ENCODE data around the gene FGD3. TPM values are rescaled to one million over a fixed set of nuclear protein-coding genes. Genes with fewer than 3 reads are reported as not detected.

Gene FGD3
- total RNA-seq, 1 experiment from 2014 or later: 89.0 TPM

DNA sequence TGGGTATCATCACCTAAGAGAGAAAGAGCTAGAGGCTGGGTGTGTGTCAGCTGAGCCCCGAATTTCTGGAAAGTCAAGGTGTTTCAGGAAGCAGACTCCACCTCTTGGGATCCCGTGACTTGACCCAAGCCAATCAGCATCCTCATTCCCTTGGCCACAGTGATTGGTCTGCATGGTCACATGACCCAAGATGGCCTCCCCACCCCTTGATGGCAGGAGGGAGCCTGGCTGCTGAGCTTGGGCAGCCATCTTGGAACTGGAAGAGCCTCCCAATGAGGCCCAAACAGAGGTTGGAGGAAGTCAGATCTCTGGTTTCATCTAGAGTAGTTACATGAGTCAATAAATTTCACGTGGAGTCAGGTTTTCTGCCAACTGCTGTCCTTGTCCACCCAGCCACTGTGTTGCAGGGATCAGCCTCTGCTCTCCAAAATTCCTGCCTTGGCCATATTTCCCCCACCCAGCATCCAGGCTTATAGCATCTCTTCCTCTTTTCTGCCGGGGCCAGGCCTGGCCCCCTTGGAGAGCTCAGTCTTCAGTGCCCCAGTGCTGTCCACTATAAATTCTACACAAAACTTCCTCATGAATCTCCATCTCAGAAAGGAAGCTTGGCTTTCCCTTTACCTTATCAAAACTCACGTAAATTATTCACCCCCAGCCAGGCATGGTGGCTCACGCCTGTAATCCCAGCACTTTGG is 93.9 kb downstream of the FGD3 start:
- Histone ChIP-seq H3K9me2 (ENCODE audit: insufficient read depth) (no peaks in the 10 kb centered on the region), H3F3A (ENCODE audit: insufficient read depth, low read depth) (no peaks in the 10 kb centered on the region), H3K4me3 (no peak overlapping the region), H4K20me1 (ENCODE audit: insufficient read depth) (no peaks in the 10 kb centered on the region), H3K4me2 (no peak overlapping the region), H3K27ac (no peak overlapping the region), H3K79me2 (ENCODE audit: low read depth) (no peaks in the 10 kb centered on the region), H3K36me3 (ENCODE audit: low read depth) (no peaks in the 10 kb centered on the region), H3K4me1 (replicated peaks; ENCODE audit: insufficient read depth) (no peaks in the 10 kb centered on the region), H3K9me3 (ENCODE audit: insufficient read depth, low read depth) (no peaks in the 10 kb centered on the region), H3K27me3 (ENCODE audit: insufficient read depth, low read depth) (no peaks in the 10 kb centered on the region), H2AFZ (no peak overlapping the region)
- intact Hi-C loops (cut with micrococcal nuclease; ENCODE audit: unreplicated experiment): no loop called here
- TF ChIP-seq, protein P1, sequence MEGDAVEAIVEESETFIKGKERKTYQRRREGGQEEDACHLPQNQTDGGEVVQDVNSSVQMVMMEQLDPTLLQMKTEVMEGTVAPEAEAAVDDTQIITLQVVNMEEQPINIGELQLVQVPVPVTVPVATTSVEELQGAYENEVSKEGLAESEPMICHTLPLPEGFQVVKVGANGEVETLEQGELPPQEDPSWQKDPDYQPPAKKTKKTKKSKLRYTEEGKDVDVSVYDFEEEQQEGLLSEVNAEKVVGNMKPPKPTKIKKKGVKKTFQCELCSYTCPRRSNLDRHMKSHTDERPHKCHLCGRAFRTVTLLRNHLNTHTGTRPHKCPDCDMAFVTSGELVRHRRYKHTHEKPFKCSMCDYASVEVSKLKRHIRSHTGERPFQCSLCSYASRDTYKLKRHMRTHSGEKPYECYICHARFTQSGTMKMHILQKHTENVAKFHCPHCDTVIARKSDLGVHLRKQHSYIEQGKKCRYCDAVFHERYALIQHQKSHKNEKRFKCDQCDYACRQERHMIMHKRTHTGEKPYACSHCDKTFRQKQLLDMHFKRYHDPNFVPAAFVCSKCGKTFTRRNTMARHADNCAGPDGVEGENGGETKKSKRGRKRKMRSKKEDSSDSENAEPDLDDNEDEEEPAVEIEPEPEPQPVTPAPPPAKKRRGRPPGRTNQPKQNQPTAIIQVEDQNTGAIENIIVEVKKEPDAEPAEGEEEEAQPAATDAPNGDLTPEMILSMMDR (conservative IDR thresholded peaks at IDR 0.05): no peak
- TF ChIP-seq EZH2 (IDR thresholded peaks at IDR 0.05; ENCODE audit: low read depth): no peak
- no peak for DNase-seq
- ChIA-PET POLR2A (ENCODE audit: unreplicated experiment) (no interaction called here), CTCF (no interaction called here)
- BruUV-seq (replicated peaks): no TSS peak

DNA sequence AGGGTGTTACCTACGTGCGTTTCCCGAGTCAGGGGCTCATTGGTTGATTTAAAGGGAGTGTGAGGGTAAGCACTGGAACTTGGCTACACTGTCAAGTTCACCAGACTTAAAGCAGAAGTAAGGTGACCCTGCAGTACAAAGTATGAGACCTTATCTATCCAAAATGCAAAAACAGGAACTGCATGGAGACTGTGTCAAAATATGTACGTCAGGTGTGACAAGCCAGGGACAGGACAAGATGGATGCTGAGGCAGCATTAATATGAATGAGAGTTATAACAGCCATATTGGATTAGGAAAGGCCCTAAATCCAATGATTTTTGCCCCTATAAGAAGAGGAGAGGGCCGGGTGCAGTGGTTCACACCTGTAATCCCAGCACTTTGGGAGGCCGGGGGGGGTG is 95.8 kb downstream of the FGD3 start:
- H2AFZ ChIP-seq: no peak overlapping the region
- H3K4me2 ChIP-seq: no peak overlapping the region
- ChIA-PET POLR2A (ENCODE audit: unreplicated experiment) (no interaction called here), CTCF (interaction anchor here (0.7 kb wide), 1 partner anchor 143 kb away, joined by 9 read pairs; no protein-coding TSS in a partner anchor)
- no peaks in the 10 kb centered on the region for H3K79me2 ChIP-seq (ENCODE audit: low read depth)
- H3F3A ChIP-seq (ENCODE audit: insufficient read depth, low read depth): no peaks in the 10 kb centered on the region
- no peak overlapping the region for H3K4me3 ChIP-seq
- no peaks in the 10 kb centered on the region for H3K27me3 ChIP-seq (ENCODE audit: insufficient read depth, low read depth)
- H3K36me3 ChIP-seq (ENCODE audit: low read depth): no peaks in the 10 kb centered on the region
- H3K27ac ChIP-seq: no peak overlapping the region
- H3K9me3 ChIP-seq (ENCODE audit: insufficient read depth, low read depth): no peaks in the 10 kb centered on the region
- TF ChIP-seq, protein P1 (conservative IDR thresholded peaks at IDR 0.05): no peak
- no peaks in the 10 kb centered on the region for H3K9me2 ChIP-seq (ENCODE audit: insufficient read depth)
- intact Hi-C loops (cut with micrococcal nuclease; ENCODE audit: unreplicated experiment): no loop called here
- no TSS peak for BruUV-seq (replicated peaks)
- no peaks in the 10 kb centered on the region for H4K20me1 ChIP-seq (ENCODE audit: insufficient read depth)
- DNase-seq: no peak
- no peaks in the 10 kb centered on the region for H3K4me1 ChIP-seq (replicated peaks; ENCODE audit: insufficient read depth)

DNA sequence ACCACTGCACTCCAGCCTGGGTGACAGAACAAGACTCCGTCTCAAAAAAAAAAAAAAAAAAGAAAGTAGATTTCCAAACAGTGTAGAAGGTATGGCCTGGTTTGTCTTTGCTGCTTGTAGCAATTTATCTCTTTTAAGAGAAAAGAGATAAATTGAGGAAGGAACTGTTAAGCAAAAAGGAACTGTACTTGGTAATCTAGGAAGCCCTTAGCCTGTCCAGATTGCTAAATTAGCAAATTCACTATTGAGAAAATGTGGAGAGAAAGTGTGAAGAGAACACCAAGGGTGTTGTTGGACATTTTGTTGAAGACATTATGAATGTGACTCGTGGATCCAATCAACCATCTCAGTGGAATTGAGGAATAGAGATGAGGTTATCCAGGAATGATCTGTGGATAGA is 98.2 kb downstream of the FGD3 start:
- Histone ChIP-seq H3F3A (ENCODE audit: insufficient read depth, low read depth) (no peaks in the 10 kb centered on the region), H2AFZ (no peak overlapping the region), H3K36me3 (ENCODE audit: low read depth) (no peaks in the 10 kb centered on the region), H3K4me1 (replicated peaks; ENCODE audit: insufficient read depth) (no peaks in the 10 kb centered on the region), H3K4me2 (no peak overlapping the region), H3K4me3 (no peak overlapping the region), H4K20me1 (ENCODE audit: insufficient read depth) (no peaks in the 10 kb centered on the region), H3K27ac (no peak overlapping the region), H3K9me2 (ENCODE audit: insufficient read depth) (no peaks in the 10 kb centered on the region), H3K9me3 (ENCODE audit: insufficient read depth, low read depth) (no peaks in the 10 kb centered on the region), H3K27me3 (ENCODE audit: insufficient read depth, low read depth) (no peaks in the 10 kb centered on the region), H3K79me2 (ENCODE audit: low read depth) (no peaks in the 10 kb centered on the region)
- BruUV-seq (replicated peaks): no TSS peak
- CTCF ChIA-PET: no interaction called here
- intact Hi-C loops (cut with micrococcal nuclease; ENCODE audit: unreplicated experiment): no loop called here
- no peak for TF ChIP-seq EZH2 (IDR thresholded peaks at IDR 0.05; ENCODE audit: low read depth)
- no peak for DNase-seq
- POLR2A ChIA-PET (ENCODE audit: unreplicated experiment): no interaction called here
